Activated naive CD8-positive, alpha-beta T cell (primary cell): Measurements from ENCODE around the gene RHEX.

ENCODE experiments used
- H3K27ac Mint-ChIP-seq: one replicate; pipeline ENCODE4 v1.8.0; 2021; ENCODE audit warnings: mixed read lengths
- H3K27me3 Mint-ChIP-seq: one replicate; pipeline ENCODE4 v1.8.0; 2021; ENCODE audit warnings: mixed read lengths
- H3K36me3 Mint-ChIP-seq: one replicate; pipeline ENCODE4 v1.8.0; 2021; ENCODE audit warnings: mixed read lengths
- H3K4me1 Mint-ChIP-seq: one replicate; pipeline ENCODE4 v1.8.0; 2021; ENCODE audit warnings: low read depth, mixed read lengths
- H3K4me3 Mint-ChIP-seq: one replicate; pipeline ENCODE4 v1.8.0; 2021; ENCODE audit warnings: mild to moderate bottlenecking, mixed read lengths
- H3K9me3 Mint-ChIP-seq: one replicate; pipeline ENCODE4 v1.8.0; 2021; ENCODE audit warnings: low read depth, mixed read lengths

RHEX gene

GRCh38 chr1:206021626-206022365, 31.2 kb upstream of the RHEX start:
- Mint-ChIP-seq H3K4me1 (no peaks in the 10 kb centered on the region), H3K4me3 (no peak overlapping the region), H3K27ac (no peak overlapping the region), H3K27me3 (peaks cover 2% of the 10 kb centered on the region), H3K9me3 (peaks cover 4% of the 10 kb centered on the region), H3K36me3 (no peaks in the 10 kb centered on the region)

- Mint-ChIP-seq H3K9me3 (peaks cover 2% of the 10 kb centered on the region), H3K27ac (no peak overlapping the region), H3K4me3 (no peak overlapping the region), H3K4me1 (no peaks in the 10 kb centered on the region), H3K36me3 (peaks cover 2% of the 10 kb centered on the region), H3K27me3 (peaks cover 4% of the 10 kb centered on the region)
These were observed 30.2 kb upstream of the RHEX start for GRCh38 chr1:206022766-206023165.

DNA sequence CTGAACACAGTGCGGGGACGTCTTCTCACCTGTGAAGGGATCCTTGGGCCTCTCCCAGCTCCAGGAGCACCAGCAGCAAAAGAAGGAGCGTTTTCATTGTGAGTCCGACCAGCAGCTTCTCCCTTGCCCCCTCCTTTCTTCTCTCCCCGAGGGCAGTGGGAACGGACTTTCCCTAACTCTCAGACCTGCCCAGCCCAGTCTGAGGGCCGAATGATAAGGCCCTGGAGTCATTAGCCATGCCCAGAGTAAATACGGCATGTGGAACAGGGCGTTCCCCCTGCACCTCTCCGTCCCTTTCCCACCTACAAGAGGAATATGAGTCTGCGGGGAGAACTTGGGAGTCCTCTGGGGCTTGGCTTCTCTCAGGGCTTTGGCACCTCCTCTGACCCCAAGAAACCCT, 29.3 kb upstream of the RHEX start, which contains the start of gene CTSE:
TSS of gene CTSE (minus strand) at position 201 of the 400 bp plus-strand sequence. CDS start at position 97, 104 bp downstream.
- Mint-ChIP-seq H3K36me3 (peaks cover 2% of the 10 kb centered on the region), H3K27me3 (peaks cover 5% of the 10 kb centered on the region), H3K9me3 (no peaks in the 10 kb centered on the region), H3K27ac (no peak within 1 kb of the TSS), H3K4me1 (no peaks in the 10 kb centered on the region), H3K4me3 (no peak within 1 kb of the TSS)

GRCh38 chr1:206025283-206025820, 27.6 kb upstream of the RHEX start:
- no peak overlapping the region for H3K27ac Mint-ChIP-seq
- peaks cover 2% of the 10 kb centered on the region for H3K36me3 Mint-ChIP-seq
- no peaks in the 10 kb centered on the region for H3K4me1 Mint-ChIP-seq
- H3K4me3 Mint-ChIP-seq: no peak overlapping the region
- peaks cover 7% of the 10 kb centered on the region for H3K27me3 Mint-ChIP-seq
- no peaks in the 10 kb centered on the region for H3K9me3 Mint-ChIP-seq

DNA sequence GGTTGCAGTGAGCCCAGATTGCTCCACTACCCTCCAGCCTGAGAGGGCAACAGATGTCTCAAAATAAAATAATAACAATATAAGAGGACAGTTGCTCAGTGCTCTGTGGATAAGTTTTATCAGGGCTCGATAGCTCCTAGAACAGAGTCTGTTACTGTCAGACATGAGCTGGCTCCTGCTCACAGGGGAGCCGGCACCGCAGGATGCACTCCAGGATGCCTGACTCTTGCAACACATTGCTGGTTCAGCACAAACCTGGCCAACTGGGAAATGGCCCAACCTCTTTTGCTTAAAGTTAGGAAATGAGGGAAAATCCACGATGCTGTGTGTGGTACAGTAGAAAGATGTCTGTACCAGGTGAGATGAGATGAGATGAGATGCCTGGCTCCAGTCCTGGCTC, 23.5 kb upstream of the RHEX start:
- peaks cover 4% of the 10 kb centered on the region for H3K4me1 Mint-ChIP-seq
- no peaks in the 10 kb centered on the region for H3K9me3 Mint-ChIP-seq
- H3K27me3 Mint-ChIP-seq: peaks cover 9% of the 10 kb centered on the region
- H3K36me3 Mint-ChIP-seq: peaks cover 2% of the 10 kb centered on the region
- H3K27ac Mint-ChIP-seq: no peak overlapping the region
- no peak overlapping the region for H3K4me3 Mint-ChIP-seq

- no peak overlapping the region for H3K27ac Mint-ChIP-seq
- H3K9me3 Mint-ChIP-seq: no peaks in the 10 kb centered on the region
- peaks cover 2% of the 10 kb centered on the region for H3K36me3 Mint-ChIP-seq
- H3K27me3 Mint-ChIP-seq: peaks cover 9% of the 10 kb centered on the region
- peaks cover 9% of the 10 kb centered on the region for H3K4me1 Mint-ChIP-seq
- H3K4me3 Mint-ChIP-seq: no peak overlapping the region
These were observed 22.8 kb upstream of the RHEX start for GRCh38 chr1:206030191-206030590.

- Mint-ChIP-seq H3K9me3 (no peaks in the 10 kb centered on the region), H3K27me3 (peaks cover 9% of the 10 kb centered on the region), H3K36me3 (peaks cover 2% of the 10 kb centered on the region), H3K4me3 (no peak overlapping the region), H3K27ac (no peak overlapping the region), H3K4me1 (peaks cover 9% of the 10 kb centered on the region)
These were observed 22.3 kb upstream of the RHEX start for GRCh38 chr1:206030714-206031113.

DNA sequence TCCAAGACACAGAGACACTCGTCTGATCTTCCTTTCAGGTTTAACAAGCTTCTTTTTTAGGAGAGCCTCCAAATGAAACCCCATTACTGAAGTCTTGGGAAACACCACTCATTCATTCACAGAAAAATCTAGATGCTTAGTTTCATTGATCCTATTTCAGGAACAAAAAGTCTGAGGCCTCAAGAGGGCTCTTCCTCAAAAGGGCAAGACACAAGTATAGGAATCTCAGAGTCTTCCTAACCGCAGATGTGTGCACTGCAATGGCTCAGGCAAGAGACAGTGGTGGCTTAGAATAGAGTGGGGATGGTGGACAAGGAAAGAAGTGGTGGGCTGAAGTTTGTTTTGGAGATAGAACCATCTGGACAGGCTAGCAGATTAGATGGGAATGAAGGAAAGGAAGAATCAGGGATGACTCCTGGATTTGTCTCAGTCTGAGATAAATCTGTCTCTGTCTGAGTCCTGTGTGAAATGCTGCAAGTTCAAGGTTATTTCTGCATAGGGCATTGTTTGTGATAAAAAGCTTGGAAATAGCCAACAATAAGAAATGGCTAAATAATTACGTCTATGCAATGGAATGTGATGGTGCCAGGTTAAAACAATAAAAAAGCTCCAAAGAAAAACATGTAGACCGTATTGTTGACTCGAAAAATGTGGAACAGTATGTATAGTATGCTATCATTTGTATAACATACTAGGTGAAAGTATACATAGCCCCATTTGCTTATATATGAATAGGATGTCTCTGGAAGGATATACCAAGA, 20.4 kb upstream of the RHEX start:
- H3K27ac Mint-ChIP-seq: no peak overlapping the region
- no peak overlapping the region for H3K4me3 Mint-ChIP-seq
- H3K27me3 Mint-ChIP-seq: peaks cover 6% of the 10 kb centered on the region
- H3K36me3 Mint-ChIP-seq: no peaks in the 10 kb centered on the region
- H3K9me3 Mint-ChIP-seq: no peaks in the 10 kb centered on the region
- peaks cover 9% of the 10 kb centered on the region for H3K4me1 Mint-ChIP-seq

GRCh38 chr1:206035027-206035426, 17.9 kb upstream of the RHEX start:
- no peaks in the 10 kb centered on the region for H3K36me3 Mint-ChIP-seq
- H3K9me3 Mint-ChIP-seq: no peaks in the 10 kb centered on the region
- no peak overlapping the region for H3K27ac Mint-ChIP-seq
- H3K4me3 Mint-ChIP-seq: no peak overlapping the region
- H3K4me1 Mint-ChIP-seq: peaks cover 14% of the 10 kb centered on the region
- peaks cover 3% of the 10 kb centered on the region for H3K27me3 Mint-ChIP-seq

DNA sequence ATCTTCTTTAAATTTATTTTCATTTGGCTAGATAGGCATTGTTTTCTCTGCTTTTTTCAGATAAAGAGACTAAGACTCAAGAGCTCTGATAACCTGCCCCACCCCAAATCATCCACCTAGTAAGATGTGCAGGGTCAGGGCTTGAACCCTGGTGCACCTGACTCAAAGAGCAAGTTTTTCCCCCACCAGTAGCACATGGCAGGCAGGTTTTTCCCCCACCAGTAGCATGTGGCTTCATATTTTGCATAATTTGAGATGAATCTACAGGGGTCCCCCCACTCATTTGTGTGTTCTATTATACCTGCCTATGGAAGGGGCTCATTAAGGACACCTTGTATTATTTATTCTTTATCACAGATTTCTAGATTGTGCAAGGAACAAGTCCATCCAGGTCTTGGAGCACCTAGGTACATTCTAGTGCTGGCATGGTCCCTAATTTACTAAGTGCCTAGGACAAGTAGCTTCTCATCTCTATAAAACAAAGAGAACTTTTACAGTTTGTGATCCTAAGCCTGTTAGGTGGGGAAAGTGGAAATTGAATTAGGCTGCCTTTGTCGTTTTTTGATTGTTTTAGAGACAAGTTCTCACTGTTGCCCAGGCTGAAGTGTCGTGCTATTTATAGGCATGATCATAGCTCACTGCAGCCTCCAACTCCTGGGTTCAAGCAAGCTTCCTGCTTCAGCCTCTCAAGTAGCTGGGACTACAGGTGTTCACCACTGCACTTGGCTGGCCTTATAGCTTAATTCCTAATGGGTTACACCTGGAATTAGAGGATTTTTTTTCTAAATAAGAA, 16.1 kb upstream of the RHEX start:
- H3K27me3 Mint-ChIP-seq: peaks cover 3% of the 10 kb centered on the region
- no peak overlapping the region for H3K4me3 Mint-ChIP-seq
- H3K9me3 Mint-ChIP-seq: no peaks in the 10 kb centered on the region
- H3K36me3 Mint-ChIP-seq: no peaks in the 10 kb centered on the region
- H3K4me1 Mint-ChIP-seq: peaks cover 10% of the 10 kb centered on the region
- H3K27ac Mint-ChIP-seq: no peak overlapping the region

DNA sequence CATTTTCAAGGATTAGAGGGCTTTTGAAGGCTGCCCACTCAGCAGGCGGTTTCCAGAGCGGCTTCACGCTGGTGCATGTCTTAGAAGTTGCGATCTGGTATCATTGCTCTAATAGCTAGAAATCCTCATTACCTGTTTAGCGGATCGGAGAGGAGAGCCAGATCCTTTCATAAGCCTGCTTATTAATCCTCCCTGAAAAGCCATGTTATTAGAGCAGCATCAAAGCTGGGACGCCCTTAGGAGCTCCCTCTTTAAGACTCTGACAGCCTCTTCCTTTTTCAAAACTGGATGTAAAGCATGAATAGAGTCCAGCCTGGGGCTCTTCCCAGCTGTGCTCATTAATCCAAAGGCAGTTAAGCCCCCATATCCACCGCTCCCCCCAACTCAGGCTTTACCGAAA, 15.4 kb upstream of the RHEX start:
- Mint-ChIP-seq H3K4me3 (no peak overlapping the region), H3K27me3 (peaks cover 3% of the 10 kb centered on the region), H3K9me3 (no peaks in the 10 kb centered on the region), H3K4me1 (peaks cover 10% of the 10 kb centered on the region), H3K27ac (no peak overlapping the region), H3K36me3 (no peaks in the 10 kb centered on the region)

DNA sequence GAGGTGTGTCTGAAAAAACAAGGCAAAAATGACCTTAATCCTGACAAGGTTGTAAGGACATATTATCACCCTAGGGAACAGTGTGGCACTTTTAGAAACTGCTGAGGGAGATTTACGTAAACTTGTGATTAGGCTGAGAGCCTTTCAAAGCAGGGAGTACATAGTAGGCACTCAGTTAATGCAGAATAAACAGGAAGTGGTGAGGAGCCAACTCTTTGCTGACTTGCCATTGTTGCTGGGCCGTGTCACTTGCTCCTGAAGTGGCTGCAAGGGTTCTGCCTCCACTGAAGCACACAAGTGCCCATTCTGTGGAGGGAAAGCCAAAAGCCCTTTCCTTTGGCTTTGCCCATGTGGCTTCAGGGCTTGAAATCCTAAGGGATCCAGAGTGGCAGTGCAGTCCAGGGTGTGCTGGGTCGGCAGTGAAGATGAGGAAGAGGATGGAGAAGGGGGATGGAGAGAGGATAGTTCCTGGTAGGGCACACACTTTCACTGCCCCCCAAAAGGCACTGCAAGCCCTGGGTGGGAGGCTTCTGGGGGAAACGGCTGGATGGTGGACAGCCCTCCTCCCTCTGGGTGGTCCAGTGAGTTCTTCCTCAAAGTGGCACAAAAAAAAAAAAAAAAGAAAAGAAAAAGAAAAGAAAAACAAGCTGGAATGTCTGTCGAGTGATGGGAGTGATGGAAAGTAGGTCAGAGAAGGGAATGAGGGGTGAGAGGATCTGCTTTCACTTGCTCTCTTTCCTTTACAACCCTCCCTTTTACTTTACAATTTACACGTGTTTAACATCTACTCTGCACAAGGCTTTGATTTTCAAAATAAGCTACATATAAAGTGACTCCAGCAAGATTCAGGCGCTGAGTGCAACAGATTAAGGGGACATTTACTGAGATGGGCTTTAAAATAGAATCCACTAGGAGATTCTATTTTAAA, 13.7 kb upstream of the RHEX start:
- Mint-ChIP-seq H3K9me3 (no peaks in the 10 kb centered on the region), H3K36me3 (no peaks in the 10 kb centered on the region), H3K27ac (no peak overlapping the region), H3K4me1 (peaks cover 10% of the 10 kb centered on the region), H3K27me3 (no peaks in the 10 kb centered on the region), H3K4me3 (no peak overlapping the region)

DNA sequence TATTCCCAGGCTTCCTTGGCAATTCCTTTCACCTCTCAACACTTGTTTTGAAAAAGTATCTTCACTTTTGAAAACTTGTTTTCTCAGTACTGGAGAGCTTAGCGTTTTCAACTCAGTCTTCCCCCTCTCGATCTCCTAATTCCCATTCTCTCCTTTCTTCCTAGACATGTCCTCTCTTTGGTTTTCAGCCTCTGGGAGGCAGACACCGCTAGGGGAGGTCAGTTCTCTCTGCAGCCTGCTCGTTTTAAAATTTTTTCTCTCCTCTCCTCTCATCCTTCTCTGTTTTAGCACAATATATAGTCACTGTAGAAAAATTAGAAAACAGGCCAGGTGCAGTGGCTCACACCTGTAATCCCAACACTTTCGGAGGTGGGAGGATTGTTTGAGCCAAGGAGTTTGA, 12.6 kb upstream of the RHEX start:
- Mint-ChIP-seq H3K4me3 (no peak overlapping the region), H3K27me3 (no peaks in the 10 kb centered on the region), H3K36me3 (no peaks in the 10 kb centered on the region), H3K4me1 (peaks cover 4% of the 10 kb centered on the region), H3K27ac (no peak overlapping the region), H3K9me3 (no peaks in the 10 kb centered on the region)

GRCh38 chr1:206041640-206042039, 11.3 kb upstream of the RHEX start:
- Mint-ChIP-seq H3K4me1 (peaks cover 4% of the 10 kb centered on the region), H3K27me3 (no peaks in the 10 kb centered on the region), H3K4me3 (no peak overlapping the region), H3K9me3 (no peaks in the 10 kb centered on the region), H3K27ac (no peak overlapping the region), H3K36me3 (no peaks in the 10 kb centered on the region)
